Measurements from ENCODE around the gene CAPN14. TPM values are rescaled to one million over a fixed set of nuclear protein-coding genes. Genes with fewer than 3 reads are reported as not detected.
A peak's percentile ranks its signal among the peaks of the same experiment; 100 is the strongest.

Gene CAPN14
- total RNA-seq, 1 experiment from 2014 or later: not detected

- intact Hi-C loops (cut with micrococcal nuclease): loop anchor here (10.0 kb wide), 2 partner anchors 179 to 289 kb away; partner anchors contain the start of gene XDH
- no peak overlapping the region for H3K27ac ChIP-seq (ENCODE audit: low read length)
- no peak for TF ChIP-seq EZH2phosphoT487 (IDR thresholded peaks at IDR 0.05; ENCODE audit: borderline replicate concordance, low read length)
- TF ChIP-seq CTCF (conservative IDR thresholded peaks at IDR 0.05; ENCODE audit: low read depth, low read length): no peak
- TF ChIP-seq EZH2 (IDR thresholded peaks at IDR 0.05; ENCODE audit: low read length, unreplicated experiment): no peak
- H3K79me2 ChIP-seq (ENCODE audit: low read length): no peaks in the 10 kb centered on the region
- no peaks in the 10 kb centered on the region for H3K27me3 ChIP-seq (ENCODE audit: low read length)
- POLR2A ChIA-PET (ENCODE audit: unreplicated experiment): no interaction called here
- H4K20me1 ChIP-seq (ENCODE audit: low read length): no peaks in the 10 kb centered on the region
- no peak overlapping the region for H2AFZ ChIP-seq (ENCODE audit: low read length)
- no peaks in the 10 kb centered on the region for H3K9me2 ChIP-seq (replicated peaks; ENCODE audit: low read length)
- no peak overlapping the region for H3K4me3 ChIP-seq (ENCODE audit: low read length)
- ATAC-seq (0 out of 2 replicates have a peak, but pooled peaks have one; percentile 11), DNase-seq (peak; percentile 56)
- H3K4me1 ChIP-seq (ENCODE audit: insufficient read depth, low read length): peaks cover 7% of the 10 kb centered on the region; the same call in 1 of the 2 replicates
- no peaks in the 10 kb centered on the region for H3K36me3 ChIP-seq (ENCODE audit: low read depth, low read length)
- CTCF ChIA-PET: no interaction called here
- H3K9me3 ChIP-seq (ENCODE audit: low read length): no peaks in the 10 kb centered on the region
- H3K9ac ChIP-seq (ENCODE audit: low read length): no peak overlapping the region
- no peak overlapping the region for H3K4me2 ChIP-seq (ENCODE audit: low read length)
- no peaks in the 10 kb centered on the region for H3F3A ChIP-seq (ENCODE audit: low read length, unreplicated experiment)
- BruUV-seq (replicated peaks): no TSS peak
These were observed 18.2 kb upstream of the CAPN14 start for GRCh38 chr2:31235504-31235902.

DNA sequence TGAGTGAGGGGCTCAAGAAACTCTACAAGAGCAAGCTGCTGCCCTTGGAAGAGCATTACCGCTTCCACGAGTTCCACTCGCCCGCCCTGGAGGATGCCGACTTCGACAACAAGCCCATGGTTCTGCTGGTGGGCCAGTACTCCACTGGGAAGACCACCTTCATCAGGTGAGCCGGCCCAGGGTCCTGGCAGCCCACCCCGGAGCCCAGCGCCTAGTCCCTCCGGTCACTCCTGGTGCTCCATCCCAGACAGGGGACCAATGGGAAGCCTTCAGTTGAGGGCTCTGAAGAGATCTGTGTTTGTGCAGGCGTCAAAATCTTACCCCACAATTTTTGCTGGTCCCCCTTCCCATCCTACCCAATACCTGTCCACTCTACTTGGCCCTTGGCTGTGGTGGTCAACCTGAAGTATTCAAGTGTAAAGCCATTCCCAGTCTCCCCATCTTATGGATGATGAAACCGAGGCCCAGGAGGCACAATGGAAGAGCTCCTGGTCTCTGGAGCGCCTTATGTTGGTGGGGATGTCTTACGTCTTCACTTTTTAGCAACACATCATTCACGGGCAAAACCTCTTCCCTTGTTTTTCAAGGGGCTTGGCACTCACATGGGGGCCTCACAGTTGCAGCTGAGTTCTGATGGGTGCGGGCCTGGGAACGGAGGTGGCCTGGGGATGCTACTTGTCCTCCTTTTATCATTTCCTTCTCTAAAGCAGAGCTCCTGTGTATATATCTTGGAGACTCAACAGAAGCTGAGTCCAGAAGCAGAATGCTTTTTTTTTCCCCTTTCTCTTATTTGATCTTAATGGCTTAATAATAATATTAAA, 17.6 kb upstream of the CAPN14 start:
- ATAC-seq: no peak
- ChIA-PET POLR2A (ENCODE audit: unreplicated experiment) (no interaction called here), CTCF (no interaction called here)
- H4K20me1 ChIP-seq (ENCODE audit: low read length): no peaks in the 10 kb centered on the region
- BruUV-seq (replicated peaks): TSS peak; percentile 30
- no peak overlapping the region for H3K27ac ChIP-seq (ENCODE audit: low read length)
- H3K79me2 ChIP-seq (ENCODE audit: low read length): no peaks in the 10 kb centered on the region
- H3K36me3 ChIP-seq (ENCODE audit: low read depth, low read length): no peaks in the 10 kb centered on the region
- peak overlapping the region; percentile 70 for H3K4me3 ChIP-seq (ENCODE audit: low read length)
- peak overlapping the region; percentile 87 for H3K4me2 ChIP-seq (ENCODE audit: low read length)
- no peaks in the 10 kb centered on the region for H3K9me3 ChIP-seq (ENCODE audit: low read length)
- DNase-seq: no peak
- intact Hi-C loops (cut with micrococcal nuclease): loop anchor here (10.0 kb wide), 2 partner anchors 180 to 290 kb away; partner anchors contain the start of gene XDH
- H3F3A ChIP-seq (ENCODE audit: low read length, unreplicated experiment): no peaks in the 10 kb centered on the region
- H3K9ac ChIP-seq (ENCODE audit: low read length): no peak overlapping the region
- H3K9me2 ChIP-seq (replicated peaks; ENCODE audit: low read length): no peaks in the 10 kb centered on the region
- H2AFZ ChIP-seq (ENCODE audit: low read length): peak overlapping the region; percentile 89
- H3K27me3 ChIP-seq (ENCODE audit: low read length): no peaks in the 10 kb centered on the region
- TF ChIP-seq EZH2phosphoT487 (IDR thresholded peaks at IDR 0.05; ENCODE audit: borderline replicate concordance, low read length): no peak
- no peak for TF ChIP-seq CTCF (conservative IDR thresholded peaks at IDR 0.05; ENCODE audit: low read depth, low read length)
- no peak for TF ChIP-seq EZH2 (IDR thresholded peaks at IDR 0.05; ENCODE audit: low read length, unreplicated experiment)
- H3K4me1 ChIP-seq (ENCODE audit: insufficient read depth, low read length): peaks cover 7% of the 10 kb centered on the region; the same call in 1 of the 2 replicates

Measured in PC-3 (cell line).